HG03139 (cell line): ENCODE measurements around the gene PGBD4.

Source experiments
- ATAC-seq: cut with Tn5 transposase; IDR thresholded peaks from one replicate; pipeline ENCODE4 v1.9.1; 2021; ENCODE audit not compliant: unreplicated experiment

The PGBD4 gene

DNA sequence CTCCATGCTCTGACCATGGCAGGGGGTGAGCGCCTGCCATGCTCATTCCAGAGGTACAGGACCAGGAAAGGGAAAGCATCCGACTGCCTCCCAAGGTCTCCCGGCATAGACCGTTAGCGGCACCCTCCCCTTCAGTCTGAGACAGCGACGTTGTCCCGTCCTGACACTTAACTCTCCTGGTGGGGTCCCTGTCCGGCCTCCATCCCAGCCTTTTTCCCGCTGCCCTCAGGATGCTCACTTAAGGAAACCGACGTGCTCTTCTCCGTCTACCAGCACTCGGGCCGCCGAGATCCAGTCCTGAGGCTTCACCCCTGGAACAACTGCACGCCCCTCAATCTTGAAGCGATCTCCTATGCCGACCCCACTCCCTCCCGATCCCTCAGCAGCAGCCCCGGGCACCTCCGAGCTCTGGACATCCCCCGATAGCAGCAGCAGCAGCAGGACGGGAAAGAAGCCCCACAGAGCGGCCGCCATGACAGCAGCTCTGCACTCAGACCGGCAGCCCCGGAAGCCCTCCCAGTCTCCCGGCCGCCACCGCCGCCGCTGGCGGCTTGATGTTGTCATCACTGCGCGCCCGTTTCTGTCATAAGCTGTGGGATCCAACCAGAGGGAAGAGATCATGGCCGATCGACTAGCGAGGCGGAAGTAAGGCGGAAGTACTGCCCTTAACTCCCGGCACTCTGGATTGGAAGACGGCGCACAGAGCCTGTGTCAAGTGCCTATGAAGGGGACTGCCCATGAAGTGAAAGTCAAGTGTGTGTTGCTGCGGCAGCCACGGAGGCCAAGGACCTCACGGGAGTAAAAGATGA, at the start of gene PGBD4, which contains the start of gene EMC7:
Gene PGBD4, plus strand, starts transcription at position 718 of the 809 bp plus-strand sequence. CDS start 449 bp downstream, outside the sequence.
Gene EMC7, minus strand, starts transcription at position 497 of the 809 bp plus-strand sequence. Its CDS starts 23 bp downstream, at position 474.
- ATAC-seq, result peak; percentile 98

DNA sequence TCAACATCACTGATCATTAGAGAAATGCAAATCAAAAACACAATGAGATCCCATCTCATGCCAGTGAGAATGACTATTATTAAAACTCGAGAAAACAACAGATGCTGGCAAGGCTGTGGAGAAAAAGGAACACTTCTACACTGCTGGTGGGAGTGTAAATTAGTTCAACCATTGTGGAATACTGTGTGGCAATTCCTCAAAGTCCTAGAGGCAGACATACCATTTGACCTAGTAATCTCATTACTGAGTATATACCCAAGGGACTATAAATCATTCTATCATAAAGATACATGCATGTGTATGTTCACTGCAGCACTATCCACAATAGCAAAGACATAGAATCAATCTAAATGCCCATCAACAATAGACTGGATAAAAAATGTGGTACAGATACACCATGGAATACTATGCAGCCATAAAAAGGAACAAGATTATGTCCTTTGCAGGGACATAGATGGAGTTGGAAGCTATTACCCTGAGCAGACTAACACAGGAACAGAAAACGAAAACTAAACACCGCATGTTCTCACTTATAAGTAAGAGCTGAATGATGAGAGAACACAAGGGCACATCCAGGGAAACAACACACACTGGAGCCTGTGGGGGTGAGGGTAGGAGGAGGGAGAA, 47.7 kb upstream of the PGBD4 start:
- ATAC-seq, result no peak

DNA sequence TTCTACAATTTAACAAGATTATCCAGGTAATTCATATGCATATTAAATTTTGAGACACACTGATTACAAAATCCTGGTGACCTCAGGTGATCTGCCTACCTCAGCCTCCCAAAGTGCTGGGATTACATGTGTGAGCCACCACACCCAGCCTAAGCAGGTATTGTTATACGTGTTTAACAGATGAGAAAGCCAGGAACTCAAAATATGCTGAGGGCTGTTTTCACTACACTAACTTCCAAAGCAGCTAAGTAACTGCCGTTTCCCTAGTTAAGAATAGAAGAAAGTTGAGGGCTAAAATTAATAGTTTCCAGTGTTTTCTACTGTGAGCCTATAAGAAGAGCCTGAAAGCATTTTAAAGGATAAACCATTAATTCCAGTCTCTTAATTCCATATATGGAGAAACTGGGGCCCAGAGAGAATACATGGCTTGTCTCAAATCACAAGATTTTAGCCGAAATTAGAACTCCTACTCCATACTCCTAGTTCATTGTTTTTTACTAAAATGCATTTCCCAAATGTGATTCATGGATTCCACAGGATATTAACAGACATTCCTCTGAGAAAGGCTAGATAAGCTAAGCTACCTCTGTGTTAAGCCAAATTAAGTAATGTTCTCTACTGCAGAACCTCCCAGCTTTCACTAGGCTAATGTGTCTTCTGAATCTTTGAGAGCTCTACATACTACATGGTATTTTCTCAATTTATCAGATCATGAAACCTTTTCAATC, 45.9 kb upstream of the PGBD4 start:
- ATAC-seq, result no peak

DNA sequence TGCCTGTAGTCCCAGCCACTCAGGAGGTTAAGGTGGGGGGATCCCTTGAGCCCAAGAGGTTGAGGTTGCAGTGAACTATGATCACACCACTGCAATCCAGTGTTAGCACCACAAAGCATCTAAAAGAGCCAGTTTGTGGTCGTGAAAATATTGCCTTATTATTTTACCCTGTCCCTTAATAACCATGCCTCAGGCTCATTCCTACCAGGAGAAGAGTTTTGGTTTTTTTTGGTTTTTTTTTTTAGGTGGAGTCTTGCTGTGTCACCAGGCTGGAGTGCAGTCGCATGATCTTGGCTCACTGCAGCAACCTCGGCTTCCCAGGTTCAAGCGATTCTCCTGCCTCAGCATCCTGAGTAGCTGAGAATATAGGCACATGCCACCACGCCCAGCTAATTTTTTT, 45.0 kb upstream of the PGBD4 start:
- no peak for ATAC-seq

DNA sequence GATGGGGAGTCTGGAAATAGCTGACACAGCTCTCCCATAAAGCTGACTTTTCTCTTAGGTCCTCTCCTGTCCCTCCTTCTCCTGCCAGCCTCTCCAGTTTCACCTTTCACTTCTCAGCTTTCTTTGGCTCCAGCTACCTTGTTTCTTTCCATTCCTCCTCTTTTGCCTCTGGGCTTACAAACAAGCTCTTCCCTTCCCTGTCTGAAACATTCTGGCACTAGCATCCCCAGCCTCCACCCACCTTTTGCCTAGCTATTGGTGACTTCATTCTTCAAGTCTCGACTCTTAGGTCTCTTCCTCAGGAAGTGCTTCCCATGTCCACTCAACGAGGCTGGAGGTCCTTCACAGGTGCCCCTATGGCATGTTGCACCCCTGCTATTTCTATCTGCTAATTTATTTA, 42.4 kb upstream of the PGBD4 start:
- no peak for ATAC-seq

DNA sequence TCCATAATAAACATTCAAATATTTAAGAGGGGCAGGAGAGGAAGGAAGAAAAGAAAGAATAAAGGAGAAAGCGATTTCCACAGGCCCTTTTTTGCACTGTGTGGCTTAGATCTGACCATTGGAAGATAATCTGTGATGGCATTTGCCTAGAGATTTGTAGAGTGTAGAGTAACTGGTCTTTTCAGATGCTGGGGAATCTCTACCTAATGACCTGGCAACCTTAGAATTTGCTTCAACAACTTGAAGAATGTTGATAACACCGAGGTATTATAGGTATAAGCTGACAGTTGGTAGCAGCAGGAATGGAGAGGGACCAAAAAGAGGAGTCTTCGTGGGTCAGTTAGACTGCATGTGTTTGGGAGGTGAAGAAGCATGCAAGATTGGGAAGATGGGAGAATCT, 41.9 kb upstream of the PGBD4 start:
- ATAC-seq, result no peak

DNA sequence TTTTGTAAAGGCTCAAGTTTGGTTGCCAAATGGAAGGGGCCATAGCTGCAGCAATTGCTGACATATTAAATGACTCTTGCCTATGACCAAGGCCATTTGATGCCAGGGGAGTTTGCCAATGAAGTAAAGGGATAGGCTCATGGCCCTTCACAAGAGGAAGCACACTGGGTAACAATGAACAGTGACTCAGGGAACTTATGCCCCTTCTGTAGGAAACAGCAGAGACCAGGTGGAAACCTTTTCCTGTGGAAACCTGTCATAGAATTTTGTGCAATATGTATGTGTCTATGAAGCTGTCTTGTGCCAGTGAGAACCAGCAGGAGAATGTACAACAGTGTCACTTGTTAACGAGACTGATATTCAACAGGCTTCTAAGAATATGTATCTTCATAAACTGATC, 37.4 kb upstream of the PGBD4 start:
- ATAC-seq, result no peak

DNA sequence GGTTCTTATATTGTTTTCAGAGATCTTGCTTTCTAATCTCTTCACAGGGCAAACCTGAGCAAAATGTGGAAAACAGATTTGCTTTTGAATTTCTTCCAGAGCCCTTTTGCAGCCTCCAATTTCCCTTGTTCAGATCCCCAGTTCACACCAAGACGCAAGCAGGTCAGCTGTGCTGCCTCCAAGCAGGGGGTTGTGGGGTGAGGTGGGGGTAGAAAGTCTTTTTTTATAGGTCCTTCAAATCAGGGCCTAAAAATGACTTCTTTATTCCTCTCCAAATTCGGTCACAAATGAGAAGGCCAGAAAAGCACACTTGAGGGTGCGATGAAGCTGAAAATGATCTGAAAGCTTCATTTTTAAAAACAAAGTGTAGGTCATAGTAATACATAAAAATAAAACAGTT, 36.6 kb upstream of the PGBD4 start:
- ATAC-seq, result no peak

DNA sequence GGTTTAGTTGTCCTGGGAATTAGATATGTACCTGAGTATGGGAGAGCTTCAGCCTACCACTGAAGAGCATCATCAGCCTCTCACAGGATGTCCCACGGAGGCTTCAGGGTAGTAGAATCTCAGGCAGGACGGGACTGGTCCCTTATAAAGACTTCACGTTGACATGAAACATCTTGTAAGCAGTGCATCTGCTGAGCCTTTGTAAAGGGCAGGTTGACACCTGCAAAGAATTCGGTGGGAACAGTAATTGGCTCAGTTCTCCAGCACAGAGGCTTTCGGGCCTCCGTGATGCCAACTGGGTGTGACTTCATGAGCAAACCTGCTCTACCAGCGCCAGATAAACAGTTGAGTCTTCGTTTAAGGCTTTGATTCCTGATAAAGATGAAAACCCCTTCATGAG, 35.9 kb upstream of the PGBD4 start:
- no peak for ATAC-seq

DNA sequence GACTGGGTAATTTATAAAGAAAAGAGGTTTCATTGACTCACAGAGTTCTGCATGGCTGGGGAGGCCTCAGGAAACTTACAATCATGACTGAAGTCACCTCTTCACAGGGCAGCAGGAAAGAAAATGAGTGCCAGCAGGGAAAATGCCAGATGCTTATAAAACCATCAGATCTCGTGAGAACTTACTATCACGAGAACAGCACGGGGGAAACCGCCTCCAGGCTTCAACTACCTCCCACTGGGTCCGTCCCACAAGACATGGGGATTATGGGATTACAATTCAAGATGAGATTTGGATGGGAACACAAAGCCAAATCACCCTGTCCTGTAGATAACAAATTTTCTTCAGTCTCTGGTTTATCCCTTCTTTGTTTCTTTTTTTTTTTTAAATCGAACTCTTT, 31.9 kb upstream of the PGBD4 start:
- ATAC-seq, result no peak

DNA sequence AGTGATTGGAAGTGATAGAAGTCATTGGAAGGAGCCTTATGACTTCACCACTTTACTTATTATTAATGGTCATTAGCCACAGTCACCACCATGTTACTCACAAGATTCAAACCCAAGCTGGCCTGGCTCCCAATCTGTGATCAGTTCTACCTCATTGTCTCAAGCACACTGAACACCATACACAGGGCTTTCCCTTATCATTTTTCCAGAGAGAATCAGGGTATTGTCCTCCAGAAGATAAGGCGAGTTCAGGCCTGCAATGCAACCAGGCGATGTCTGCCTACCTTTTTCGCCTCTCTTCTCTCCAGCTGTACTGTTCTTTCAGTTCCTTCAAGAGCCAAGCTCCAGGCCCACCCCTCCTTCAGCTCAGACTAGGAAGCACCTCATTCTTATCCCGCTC, 25.1 kb upstream of the PGBD4 start:
- ATAC-seq, result no peak

DNA sequence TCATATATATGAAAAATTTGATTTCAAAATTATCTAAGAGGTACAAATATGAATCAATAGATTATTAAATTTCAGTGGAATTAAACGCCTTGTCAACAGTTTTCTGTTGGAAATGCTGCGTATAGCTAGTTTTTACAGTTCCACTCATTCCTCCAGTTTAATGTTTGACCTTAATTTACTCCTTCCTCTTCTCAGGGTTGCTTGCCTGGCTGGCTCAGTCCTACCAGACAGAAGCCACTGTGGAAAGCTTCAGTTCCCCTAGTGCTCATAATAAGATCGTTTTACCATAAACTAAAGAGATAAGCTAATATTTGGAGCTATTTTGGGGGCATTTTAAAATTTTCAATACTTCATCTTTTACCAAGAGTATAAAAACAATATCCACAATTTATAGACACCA, 23.0 kb upstream of the PGBD4 start:
- ATAC-seq, result no peak

DNA sequence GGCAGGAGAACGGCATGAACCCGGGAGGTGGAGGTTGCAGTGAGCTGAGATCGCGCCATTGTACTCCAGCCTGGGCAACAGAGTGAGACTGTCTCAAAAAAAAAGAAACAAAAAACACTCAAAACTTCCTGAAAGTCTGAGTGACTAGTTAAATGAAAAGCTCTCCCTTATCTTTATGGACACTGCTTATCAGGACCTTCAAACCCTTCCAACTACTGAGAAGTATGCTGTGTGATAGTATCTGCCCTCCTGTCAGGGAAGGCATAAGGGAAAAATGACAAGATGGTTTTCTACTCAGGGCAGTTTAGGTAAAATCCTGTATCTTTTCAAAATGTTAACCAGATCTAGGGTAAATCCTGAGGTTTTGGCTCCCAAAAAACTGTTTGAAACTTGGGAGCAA, 22.0 kb upstream of the PGBD4 start:
- ATAC-seq, result no peak

DNA sequence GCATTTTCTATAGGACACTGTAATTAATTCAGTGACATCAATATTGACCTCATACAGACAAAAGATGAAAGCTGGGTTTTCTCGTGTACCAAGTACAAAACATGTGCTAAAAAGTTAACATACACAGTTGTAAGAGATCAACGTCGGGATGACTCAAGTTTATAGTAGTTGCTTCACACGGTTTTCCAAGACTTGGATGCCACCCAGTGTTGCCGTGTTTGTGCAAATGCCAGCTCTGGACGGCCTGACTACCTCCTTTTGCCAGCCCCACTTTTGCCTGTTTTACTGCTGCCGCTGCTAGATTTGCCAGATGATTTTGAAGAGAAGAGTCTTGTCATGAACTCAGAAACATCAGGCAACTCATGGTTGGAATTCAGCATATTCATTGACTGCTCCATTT, 17.8 kb upstream of the PGBD4 start:
- no peak for ATAC-seq

DNA sequence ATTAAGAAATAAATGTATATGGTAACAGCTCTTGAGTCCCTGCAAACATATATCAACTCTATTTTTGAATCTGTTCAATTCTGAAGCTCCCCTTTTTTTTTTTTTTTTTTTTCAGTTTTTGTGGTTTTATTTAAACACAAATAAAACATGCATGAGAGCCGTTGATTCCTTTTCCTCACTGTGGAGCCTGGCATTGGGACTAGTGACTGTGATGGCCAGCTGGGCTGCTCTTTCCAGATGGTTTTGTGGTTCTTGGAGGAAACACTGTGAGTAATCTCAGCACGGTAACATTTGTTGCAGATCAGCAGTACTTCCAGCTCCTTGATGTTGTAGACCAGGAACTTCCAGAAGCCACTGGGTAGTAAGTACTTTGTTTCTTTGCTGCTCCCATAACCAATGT, 16.1 kb upstream of the PGBD4 start:
- no peak for ATAC-seq

DNA sequence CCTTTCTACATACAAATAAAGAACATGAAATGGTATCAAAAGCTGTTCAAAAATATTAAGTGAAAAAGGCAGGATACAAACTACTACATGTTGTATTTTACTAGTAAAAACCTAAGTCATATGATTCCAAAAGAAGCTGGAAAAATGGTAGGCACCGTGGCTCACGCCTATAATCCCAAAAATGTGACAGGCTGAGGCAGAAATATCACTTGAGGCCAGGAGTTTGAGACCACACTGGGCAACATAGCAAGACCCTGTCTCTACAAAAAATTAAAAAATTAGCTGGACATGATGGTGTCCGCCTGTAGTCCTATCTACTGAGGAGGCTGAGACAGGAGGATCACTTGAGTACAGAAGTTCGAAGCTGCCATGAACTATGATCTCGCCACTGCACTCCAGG, 2.0 kb upstream of the PGBD4 start:
- no peak for ATAC-seq

DNA sequence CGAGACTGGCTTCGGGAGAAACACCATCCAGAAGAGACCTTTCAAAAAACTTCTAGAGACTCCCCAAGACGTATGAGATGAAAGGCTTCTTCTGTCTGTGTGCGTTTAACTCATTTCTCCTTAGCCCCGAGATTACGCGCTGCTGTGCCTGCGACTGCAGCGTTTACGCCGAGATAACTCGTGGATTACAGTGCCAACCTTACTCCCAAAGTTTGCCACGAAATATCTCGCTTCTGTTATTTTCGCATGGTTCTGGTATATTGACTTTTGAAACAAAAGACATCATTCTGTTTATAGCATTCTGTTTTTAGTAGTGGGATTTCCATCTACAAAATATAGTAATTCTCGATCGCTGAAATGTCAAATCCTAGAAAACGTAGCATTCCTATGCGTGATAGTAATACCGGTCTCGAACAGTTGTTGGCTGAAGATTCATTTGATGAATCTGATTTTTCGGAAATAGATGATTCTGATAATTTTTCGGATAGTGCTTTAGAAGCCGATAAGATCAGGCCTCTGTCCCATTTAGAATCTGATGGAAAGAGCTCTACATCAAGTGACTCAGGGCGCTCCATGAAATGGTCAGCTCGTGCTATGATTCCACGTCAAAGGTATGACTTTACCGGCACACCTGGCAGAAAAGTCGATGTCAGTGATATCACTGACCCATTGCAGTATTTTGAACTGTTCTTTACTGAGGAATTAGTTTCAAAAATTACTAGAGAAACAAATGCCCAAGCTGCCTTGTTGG, 467 bp downstream of the PGBD4 start:
- no peak for ATAC-seq

DNA sequence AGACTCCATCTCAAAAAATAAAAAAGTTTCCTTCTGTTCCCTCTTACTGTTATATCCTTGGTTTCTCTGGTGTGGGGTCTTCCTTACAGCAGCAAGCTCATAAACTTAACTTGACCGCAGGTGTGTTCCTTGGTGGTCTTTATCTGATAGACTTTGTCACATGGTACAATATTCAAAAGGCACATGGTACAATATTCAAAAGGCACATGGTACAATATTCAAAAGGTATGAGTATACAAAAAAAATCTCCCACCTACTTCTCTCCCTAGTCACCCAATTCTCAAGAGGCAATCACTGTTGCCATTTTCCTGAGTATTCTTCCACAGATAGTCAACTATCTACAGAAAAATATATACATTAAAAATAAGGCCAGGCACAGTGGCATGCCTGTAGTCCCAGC, 4.5 kb downstream of the PGBD4 start:
- ATAC-seq, result no peak

DNA sequence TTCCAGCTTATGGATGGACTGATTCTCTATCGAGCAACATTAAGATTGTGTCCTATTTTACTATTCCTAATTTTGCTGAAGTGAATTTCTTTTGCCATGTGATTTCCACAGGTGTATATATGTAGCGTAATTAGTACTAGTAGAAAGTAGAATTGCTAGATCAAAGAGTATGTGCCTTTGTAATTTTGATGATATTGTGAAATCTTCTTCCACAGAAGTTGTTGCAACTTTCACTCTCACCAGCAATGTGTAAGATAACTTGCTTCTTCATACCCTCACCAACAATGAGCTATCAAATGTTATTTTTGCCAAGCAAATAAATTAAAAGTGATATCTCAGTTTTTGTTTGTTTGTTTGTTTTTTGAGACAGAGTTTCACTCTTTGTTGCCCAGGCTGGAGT, 5.4 kb downstream of the PGBD4 start:
- ATAC-seq, result no peak

DNA sequence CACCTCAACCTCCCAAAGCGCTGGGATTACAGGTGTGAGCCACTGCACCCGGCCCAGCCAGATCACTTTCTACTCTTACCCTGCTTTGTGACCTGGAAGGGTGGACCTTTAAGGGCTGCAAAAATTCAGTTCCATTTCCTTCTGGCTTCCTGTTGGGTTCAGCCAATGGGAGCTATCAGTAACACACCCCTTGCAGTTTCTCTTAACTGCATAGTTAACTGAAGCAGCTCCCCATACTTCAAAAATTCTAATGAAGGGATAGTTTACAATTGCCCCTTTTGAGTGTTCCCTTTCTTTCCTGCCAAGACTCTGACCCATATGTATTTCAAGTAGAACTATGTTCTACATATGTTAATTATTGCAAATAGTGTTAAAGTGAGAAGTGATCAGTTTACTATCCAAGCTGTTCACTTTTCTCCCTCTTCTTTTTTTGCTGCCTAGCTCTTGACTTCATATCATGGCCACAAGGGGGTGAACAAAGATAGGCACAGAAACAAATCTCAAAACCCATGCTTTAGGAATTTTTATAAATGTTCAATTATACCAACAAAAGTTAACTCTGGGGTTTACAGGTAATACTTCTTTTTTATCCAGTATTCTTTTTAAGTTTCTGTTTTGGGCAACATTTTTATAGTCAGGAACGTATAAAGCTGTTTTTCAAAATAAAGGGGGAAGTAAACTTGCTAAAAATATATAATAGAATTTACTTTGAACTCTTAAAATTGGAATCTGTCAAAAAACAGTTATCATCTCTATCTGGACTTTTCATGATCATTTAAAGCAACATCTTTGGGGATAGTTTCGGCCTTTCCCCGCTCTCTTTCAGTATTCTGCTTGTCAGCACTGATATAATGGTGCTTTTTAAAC, 8.1 kb downstream of the PGBD4 start:
- no peak for ATAC-seq
